Glomerular visceral epithelial cell (primary cell): ENCODE results near the gene PSME3IP1.

ENCODE experiments used
- DNase-seq: peaks from one replicate; pipeline ENCODE4 v3.0.0-alpha.2; 2016; ENCODE audit errors: extremely low spot score

The PSME3IP1 gene

GRCh38 chr16:57145046-57146021 is 40.5 kb downstream of the PSME3IP1 start:
- no peak for DNase-seq

DNA sequence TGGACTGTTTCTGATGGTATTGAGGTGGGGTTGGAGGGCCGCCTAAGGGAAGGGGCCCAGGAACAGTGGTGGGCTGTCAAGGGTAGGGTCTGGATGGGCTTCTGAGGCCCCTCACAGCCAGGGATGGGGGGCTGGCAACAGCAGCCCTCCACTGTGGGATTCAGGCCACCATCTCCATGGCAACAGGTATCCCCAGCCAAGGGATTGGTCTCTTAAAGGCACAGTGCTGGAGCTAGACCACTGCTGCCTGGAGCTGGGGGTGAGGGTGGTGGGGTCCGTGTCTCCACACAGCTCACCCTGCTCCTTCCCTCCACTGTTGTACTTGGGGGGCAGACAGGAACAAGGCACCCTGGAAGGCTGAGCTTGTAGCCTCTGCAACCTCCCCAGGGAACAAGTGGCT is 41.8 kb downstream of the PSME3IP1 start:
- DNase-seq: no peak

DNA sequence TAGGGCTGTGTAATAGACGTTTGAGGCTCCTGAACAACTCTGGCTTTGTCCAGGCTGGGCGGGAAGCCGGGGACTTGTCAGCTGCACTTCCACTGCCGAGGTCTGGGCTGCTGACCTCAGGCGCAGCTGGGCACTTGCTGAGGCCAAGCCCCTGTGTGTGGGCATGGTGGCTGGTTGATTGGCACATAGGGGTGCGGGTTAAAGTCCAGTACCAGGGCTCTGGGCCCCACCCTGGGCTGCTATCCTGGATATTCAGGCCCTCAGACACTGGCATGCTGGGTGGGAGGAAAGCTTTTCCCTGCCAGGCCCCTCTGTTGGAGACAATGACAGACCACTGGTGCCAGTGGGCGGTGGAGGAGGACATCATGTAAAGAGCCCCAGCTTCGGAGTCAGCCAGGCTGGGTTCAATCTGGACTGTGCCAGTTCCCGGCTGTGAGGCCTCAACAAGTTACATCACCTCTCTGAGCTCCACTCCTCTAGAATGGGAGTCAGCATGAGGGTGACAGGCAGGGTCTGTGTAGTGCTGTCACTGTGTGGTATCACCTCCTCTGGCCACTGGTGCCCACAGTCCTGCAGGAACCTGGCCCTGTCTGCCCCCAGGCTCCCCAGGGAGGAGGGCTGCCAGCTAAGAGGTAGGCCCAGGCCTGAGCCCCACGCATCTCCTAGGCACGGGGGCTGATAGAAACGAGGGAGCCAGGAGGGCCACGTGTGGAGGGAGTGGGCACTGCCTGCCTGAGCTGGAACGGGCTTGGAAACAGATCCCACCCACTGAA is 42.5 kb downstream of the PSME3IP1 start:
- no peak for DNase-seq

DNA sequence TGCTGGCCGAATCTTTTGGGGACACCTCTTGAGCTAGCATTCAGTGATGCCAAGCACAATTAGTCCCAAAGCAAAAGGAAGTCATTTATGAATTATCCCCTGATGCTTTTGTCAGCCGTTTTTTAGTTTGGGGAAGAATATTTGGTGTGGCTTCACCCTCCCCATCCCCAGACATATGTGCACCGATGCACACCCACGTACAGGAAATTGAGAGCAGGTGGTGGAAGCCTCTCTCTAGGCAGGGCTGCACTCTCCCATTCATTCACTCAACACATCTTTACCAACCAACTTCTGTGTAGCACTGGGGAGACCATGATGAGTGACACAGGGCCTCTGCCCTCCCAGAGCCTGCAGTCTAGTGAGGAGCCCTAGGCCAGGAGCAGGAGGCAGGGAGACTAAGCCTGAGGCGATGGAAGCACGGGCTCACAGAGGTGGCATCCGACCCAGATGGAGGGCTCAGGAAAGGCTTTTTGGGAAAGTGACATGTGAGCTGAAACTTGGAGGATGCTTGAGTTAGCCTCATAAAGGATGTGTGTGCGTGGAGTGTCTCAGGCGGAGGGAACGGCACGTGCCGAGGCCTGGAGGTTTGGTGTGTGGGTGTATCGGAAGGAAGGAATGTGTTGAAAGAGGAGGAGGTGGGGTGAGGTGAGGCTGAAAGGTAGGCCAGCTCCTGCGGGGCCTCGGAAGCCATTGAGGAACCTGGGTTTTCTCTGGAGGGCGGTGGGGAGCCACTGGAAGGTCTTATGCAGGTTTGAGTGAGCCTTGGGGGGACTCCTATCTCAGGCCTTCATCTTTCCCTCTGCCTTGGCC is 43.8 kb downstream of the PSME3IP1 start:
- no peak for DNase-seq

DNA sequence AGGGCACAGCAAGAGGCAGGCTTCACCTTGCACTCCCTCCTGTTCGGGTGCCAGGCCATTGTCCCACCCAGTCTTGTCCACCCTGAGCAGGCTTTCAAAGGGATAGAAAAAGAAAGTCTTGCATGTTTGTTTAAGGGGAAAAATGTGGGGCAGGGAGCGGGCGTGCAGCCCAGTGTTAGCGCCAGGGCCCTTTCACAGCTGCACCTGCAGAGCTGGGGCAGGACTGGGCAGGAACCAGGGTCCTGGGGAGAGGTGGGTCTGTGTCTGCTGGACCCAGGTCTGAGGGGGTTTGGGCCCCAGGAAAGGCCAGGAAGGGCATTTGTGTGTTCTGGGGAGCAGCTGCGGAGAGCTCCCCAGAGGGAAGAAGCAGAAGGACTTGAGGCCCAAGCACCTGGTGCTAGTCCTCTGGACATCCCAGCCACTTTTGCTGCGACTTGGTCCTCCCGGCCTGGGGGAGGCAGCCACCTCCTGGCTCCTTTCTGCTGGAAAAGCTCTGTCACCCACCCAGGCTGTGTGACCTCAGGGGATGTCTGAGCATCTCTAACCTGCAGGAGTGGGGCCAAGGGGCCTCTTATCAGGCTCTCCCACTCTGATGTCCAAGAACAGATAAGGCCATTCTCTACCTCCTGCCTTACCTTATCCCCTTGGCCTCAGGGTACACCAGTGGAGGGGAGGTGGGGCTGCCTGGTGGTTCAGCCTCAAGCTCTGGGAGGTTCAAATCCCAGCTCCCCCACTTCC is 44.7 kb downstream of the PSME3IP1 start:
- DNase-seq: no peak

DNA sequence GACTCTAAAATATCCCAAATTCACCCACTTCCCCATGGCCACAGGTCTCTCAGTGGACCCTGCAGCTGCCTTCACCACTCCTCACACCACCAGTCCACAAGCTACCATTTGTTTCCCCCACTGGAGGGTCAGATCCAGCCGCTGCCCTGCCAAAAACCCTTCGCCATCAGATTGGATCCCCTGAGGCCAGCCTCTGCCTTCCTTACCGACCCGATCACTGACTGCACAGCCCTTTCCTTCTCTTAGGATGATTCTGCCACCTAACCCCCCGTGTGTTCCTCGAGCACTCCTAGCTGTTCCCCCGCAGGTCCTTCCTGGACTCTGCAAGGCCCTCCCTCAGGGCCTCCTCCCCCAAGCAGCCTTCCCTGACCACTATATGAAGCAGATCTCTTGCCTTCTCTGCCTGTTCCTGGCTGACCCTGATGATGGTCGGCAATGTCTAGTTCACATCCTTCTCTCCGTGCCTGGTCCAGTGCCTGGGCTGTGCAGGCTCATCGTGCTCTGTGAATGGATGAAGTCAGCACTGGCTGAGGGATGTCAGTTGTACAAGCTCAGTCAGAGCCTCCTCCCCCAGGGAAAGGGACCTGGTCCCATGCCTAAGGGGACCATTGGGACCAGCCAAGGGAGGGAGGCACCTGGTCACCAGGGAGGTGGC is 47.4 kb downstream of the PSME3IP1 start:
- no peak for DNase-seq

- no peak for DNase-seq
These were observed 48.1 kb downstream of the PSME3IP1 start for GRCh38 chr16:57137566-57138273.

GRCh38 chr16:57137043-57137442 is 48.8 kb downstream of the PSME3IP1 start:
- DNase-seq: no peak

DNA sequence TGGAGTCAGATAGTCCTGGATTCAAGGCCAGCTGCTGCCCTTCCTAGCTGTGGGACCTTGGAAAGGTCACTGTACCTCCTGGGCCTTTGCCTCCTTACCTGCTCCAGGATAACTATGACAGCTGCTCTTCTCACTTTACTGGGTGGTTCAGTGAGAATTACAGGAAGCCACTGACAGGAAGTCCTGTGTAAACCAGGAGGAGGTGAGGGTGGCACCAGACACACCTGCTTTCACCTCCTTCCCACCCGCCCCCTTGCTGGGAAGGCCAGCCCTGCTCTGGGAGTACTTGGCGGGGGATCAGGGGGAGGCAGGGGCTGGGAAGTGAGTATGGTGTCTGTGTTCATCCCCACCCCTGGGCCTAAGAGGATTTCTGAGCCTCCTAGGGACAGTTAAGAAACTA is 50.9 kb downstream of the PSME3IP1 start:
- DNase-seq: no peak

DNA sequence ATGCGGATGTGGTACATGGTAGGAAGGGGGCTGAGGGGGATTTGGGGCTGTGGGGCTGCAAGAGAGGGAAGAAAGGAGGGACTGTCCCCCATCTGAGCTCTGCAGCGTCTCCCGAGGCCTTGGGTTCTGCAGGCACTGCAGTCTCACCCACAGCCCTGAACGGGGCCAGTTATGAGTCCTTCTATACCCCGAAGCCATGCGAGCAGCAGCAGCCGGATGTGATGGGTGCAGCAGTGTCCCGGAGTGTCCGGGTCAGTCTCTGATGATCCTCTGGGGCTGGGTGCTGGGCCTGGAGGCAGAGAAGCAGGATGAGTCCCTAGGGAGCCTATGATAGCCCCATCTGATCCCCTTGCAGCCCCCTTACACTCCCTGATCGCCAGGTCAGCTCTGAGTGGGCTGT is 52.0 kb downstream of the PSME3IP1 start:
- DNase-seq: no peak

- no peak for DNase-seq
These were observed 52.8 kb downstream of the PSME3IP1 start for GRCh38 chr16:57133031-57133430.

GRCh38 chr16:57132470-57132869 is 53.4 kb downstream of the PSME3IP1 start:
- no peak for DNase-seq

GRCh38 chr16:57131351-57131970 is 54.4 kb downstream of the PSME3IP1 start:
- no peak for DNase-seq

- no peak for DNase-seq
These were observed 54.9 kb downstream of the PSME3IP1 start for GRCh38 chr16:57130950-57131321.

- no peak for DNase-seq
These were observed 57.0 kb downstream of the PSME3IP1 start for GRCh38 chr16:57128771-57129389.

- no peak for DNase-seq
These were observed 58.0 kb downstream of the PSME3IP1 start for GRCh38 chr16:57127836-57128235.

- DNase-seq: no peak
These were observed 58.6 kb downstream of the PSME3IP1 start for GRCh38 chr16:57127037-57127763.

DNA sequence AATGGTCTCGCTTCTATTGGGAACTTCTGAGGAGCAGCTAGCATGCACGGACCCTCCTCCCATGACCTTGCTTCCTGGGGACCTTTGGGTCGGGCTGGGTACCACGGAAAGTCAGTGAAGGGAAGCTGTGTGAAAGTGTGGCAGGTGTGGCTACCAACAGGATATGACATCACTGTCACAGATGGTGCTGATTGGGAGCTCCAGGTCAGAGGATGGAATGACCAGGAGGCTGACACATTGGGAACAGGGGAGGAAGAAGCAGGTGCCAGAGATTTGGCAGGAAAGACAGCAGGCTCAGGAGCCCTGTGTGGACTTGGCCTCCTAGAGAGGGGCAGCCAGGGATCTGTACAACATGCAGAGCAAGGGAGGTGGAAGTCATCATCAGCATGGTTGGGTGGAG is 59.4 kb downstream of the PSME3IP1 start:
- no peak for DNase-seq

DNA sequence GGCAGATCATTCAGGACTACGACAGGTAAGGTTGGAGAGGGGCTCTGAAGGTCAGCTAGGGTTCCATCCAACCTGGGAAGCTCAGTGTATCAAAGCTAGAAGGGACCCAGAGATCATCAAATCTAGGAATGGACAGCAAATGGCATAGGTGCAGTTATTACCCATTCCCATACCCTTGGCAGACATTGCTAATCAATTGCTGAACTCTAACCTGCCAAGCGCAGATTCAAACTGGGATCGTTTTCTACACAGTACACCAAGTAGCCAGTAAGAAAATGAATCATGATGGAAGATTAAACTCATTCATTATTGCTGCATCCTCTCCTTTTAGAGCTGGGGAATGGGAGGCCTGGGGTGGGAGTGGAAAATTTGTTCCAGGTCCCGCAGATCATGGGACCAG is 59.9 kb downstream of the PSME3IP1 start:
- no peak for DNase-seq
